ENCODE measurements around the gene PPFIBP2. TPM values are rescaled to one million over a fixed set of nuclear protein-coding genes. Genes with fewer than 3 reads are reported as not detected.
A peak's percentile ranks its signal among the peaks of the same experiment; 100 is the strongest.

Gene PPFIBP2
- total and polyA plus RNA-seq, 2 of the 13 experiments (the other 11 are each of a cell fraction or from before 2014, with no cell fraction given) = 15.0 to 52.5 TPM

- TF ChIP-seq SRSF1 (optimal IDR thresholded peaks at IDR 0.05; ENCODE audit: low read depth, low read length) (no peak), ZBTB42 (CRISPR knock-in tag; IDR thresholded peaks at IDR 0.05) (no peak), ZMYM3 (CRISPR knock-in tag; IDR thresholded peaks at IDR 0.05) (no peak), SOX13 (IDR thresholded peaks at IDR 0.05) (no peak), SOX13 (CRISPR knock-in tag; conservative IDR thresholded peaks at IDR 0.05 in 1 of 2, IDR thresholded peaks at IDR 0.05 in 1 of 2) (peak in 1 of 2 experiments; percentile 15; a peak in 1 of 4 replicates), MAX (IDR thresholded peaks at IDR 0.05) (no peak; the same call in 1 of the 2 replicates), MAFF (IDR thresholded peaks at IDR 0.05; ENCODE audit: low read depth, low read length) (no peak), MYC (CRISPR knock-in tag; IDR thresholded peaks at IDR 0.05; ENCODE audit: borderline replicate concordance) (no peak), ZNF350 (CRISPR knock-in tag; IDR thresholded peaks at IDR 0.05; ENCODE audit: borderline replicate concordance, low read depth) (peak; percentile 60; the same call in 1 of the 2 replicates), THAP9 (CRISPR knock-in tag; IDR thresholded peaks at IDR 0.05; ENCODE audit: borderline replicate concordance) (0 out of 2 replicates have a peak, but pooled peaks have one; percentile 45), SKI (IDR thresholded peaks at IDR 0.05; ENCODE audit: partially characterized antibody) (no peak), ZNF124 (CRISPR knock-in tag; IDR thresholded peaks at IDR 0.05) (no peak), HMGXB4 (CRISPR knock-in tag; IDR thresholded peaks at IDR 0.05; ENCODE audit: borderline replicate concordance in 1 of 2, low read depth in 1 of 2) (peak in 1 of 2 experiments; percentile 55; a peak in 1 of 4 replicates), TRIM22 (IDR thresholded peaks at IDR 0.05) (no peak), SNRNP70 (IDR thresholded peaks at IDR 0.05; ENCODE audit: low read depth, low read length) (no peak)
- TF ChIP-seq, protein P1, sequence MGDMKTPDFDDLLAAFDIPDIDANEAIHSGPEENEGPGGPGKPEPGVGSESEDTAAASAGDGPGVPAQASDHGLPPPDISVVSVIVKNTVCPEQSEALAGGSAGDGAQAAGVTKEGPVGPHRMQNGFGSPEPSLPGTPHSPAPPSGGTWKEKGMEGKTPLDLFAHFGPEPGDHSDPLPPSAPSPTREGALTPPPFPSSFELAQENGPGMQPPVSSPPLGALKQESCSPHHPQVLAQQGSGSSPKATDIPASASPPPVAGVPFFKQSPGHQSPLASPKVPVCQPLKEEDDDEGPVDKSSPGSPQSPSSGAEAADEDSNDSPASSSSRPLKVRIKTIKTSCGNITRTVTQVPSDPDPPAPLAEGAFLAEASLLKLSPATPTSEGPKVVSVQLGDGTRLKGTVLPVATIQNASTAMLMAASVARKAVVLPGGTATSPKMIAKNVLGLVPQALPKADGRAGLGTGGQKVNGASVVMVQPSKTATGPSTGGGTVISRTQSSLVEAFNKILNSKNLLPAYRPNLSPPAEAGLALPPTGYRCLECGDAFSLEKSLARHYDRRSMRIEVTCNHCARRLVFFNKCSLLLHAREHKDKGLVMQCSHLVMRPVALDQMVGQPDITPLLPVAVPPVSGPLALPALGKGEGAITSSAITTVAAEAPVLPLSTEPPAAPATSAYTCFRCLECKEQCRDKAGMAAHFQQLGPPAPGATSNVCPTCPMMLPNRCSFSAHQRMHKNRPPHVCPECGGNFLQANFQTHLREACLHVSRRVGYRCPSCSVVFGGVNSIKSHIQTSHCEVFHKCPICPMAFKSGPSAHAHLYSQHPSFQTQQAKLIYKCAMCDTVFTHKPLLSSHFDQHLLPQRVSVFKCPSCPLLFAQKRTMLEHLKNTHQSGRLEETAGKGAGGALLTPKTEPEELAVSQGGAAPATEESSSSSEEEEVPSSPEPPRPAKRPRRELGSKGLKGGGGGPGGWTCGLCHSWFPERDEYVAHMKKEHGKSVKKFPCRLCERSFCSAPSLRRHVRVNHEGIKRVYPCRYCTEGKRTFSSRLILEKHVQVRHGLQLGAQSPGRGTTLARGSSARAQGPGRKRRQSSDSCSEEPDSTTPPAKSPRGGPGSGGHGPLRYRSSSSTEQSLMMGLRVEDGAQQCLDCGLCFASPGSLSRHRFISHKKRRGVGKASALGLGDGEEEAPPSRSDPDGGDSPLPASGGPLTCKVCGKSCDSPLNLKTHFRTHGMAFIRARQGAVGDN (CRISPR knock-in tag; IDR thresholded peaks at IDR 0.05) = peak; percentile 67
These were observed 151.9 kb downstream of the PPFIBP2 start (continued) for GRCh38 chr11:7665473-7666291.
